ENCODE data around the gene CDH13. TPM values are rescaled to one million over a fixed set of nuclear protein-coding genes. Genes with fewer than 3 reads are reported as not detected.

CDH13 gene
- total RNA-seq, 1 donor from 2014 or later: 25.7 TPM

GRCh38 chr16:83305092-83305491, 678.3 kb downstream of the CDH13 start:
- no peak for FAIRE-seq
- DNase-seq (ENCODE audit: low spot score in 2 of 2): no peak

- DNase-seq (ENCODE audit: low spot score in 2 of 2) (no peak), FAIRE-seq (no peak)
Measured at GRCh38 chr16:83306961-83307593, 680.3 kb downstream of the CDH13 start.

- DNase-seq (ENCODE audit: low spot score in 2 of 2) (no peak), FAIRE-seq (no peak)
Measured at GRCh38 chr16:83307594-83307992, 680.8 kb downstream of the CDH13 start.

- FAIRE-seq (no peak), DNase-seq (ENCODE audit: low spot score in 2 of 2) (no peak)
Measured at GRCh38 chr16:83308414-83308813, 681.6 kb downstream of the CDH13 start.

- no peak for FAIRE-seq
- no peak for DNase-seq (ENCODE audit: low spot score in 2 of 2)
Measured at GRCh38 chr16:83310816-83311215, 684.0 kb downstream of the CDH13 start.

GRCh38 chr16:83312015-83312717, 685.4 kb downstream of the CDH13 start:
- no peak for FAIRE-seq
- no peak for DNase-seq (ENCODE audit: low spot score in 2 of 2)

- DNase-seq (ENCODE audit: low spot score in 2 of 2): no peak
- FAIRE-seq: no peak
Measured at GRCh38 chr16:83312718-83313245, 686.0 kb downstream of the CDH13 start.

- no peak for DNase-seq (ENCODE audit: low spot score in 2 of 2)
- no peak for FAIRE-seq
Measured at GRCh38 chr16:83315271-83315670, 688.5 kb downstream of the CDH13 start.

- DNase-seq (ENCODE audit: low spot score in 2 of 2) (no peak), FAIRE-seq (no peak)
Measured at GRCh38 chr16:83316458-83316857, 689.7 kb downstream of the CDH13 start.

GRCh38 chr16:83318390-83318789, 691.6 kb downstream of the CDH13 start:
- FAIRE-seq (no peak), DNase-seq (ENCODE audit: low spot score in 2 of 2) (no peak)

- DNase-seq (ENCODE audit: low spot score in 2 of 2) (no peak), FAIRE-seq (no peak)
Measured at GRCh38 chr16:83328936-83329335, 702.2 kb downstream of the CDH13 start.

GRCh38 chr16:83329441-83329840, 702.7 kb downstream of the CDH13 start:
- no peak for DNase-seq (ENCODE audit: low spot score in 2 of 2)
- no peak for FAIRE-seq

GRCh38 chr16:83330251-83330650, 703.5 kb downstream of the CDH13 start:
- FAIRE-seq (no peak), DNase-seq (ENCODE audit: low spot score in 2 of 2) (no peak)

GRCh38 chr16:83335076-83335475, 708.3 kb downstream of the CDH13 start:
- DNase-seq (ENCODE audit: low spot score in 2 of 2) (no peak), FAIRE-seq (no peak)

- no peak for FAIRE-seq
- no peak for DNase-seq (ENCODE audit: low spot score in 2 of 2)
Measured at GRCh38 chr16:83336603-83337002, 709.8 kb downstream of the CDH13 start.

- DNase-seq (ENCODE audit: low spot score in 2 of 2): no peak
- FAIRE-seq: no peak
Measured at GRCh38 chr16:83338138-83338537, 711.4 kb downstream of the CDH13 start.

- FAIRE-seq: no peak
- no peak for DNase-seq (ENCODE audit: low spot score in 2 of 2)
Measured at GRCh38 chr16:83338941-83339340, 712.2 kb downstream of the CDH13 start.

GRCh38 chr16:83343935-83344366, 717.2 kb downstream of the CDH13 start:
- DNase-seq (ENCODE audit: low spot score in 2 of 2) (no peak), FAIRE-seq (no peak)

- no peak for DNase-seq (ENCODE audit: low spot score in 2 of 2)
- no peak for FAIRE-seq
Measured at GRCh38 chr16:83345846-83346640, 719.3 kb downstream of the CDH13 start.

GRCh38 chr16:83348991-83349390, 722.2 kb downstream of the CDH13 start:
- no peak for DNase-seq (ENCODE audit: low spot score in 2 of 2)
- no peak for FAIRE-seq

GRCh38 chr16:83350481-83350880, 723.7 kb downstream of the CDH13 start:
- FAIRE-seq (no peak), DNase-seq (ENCODE audit: low spot score in 2 of 2) (no peak)
